OCI-M2 (cell line): ENCODE data around the gene CD59.
"Not testable (repeated sequence)": the region's sequence is repeated elsewhere in the genome, so short reads cannot be mapped to it uniquely, and the experiment has no call there.

Experiments
- DNase-seq: peaks from one replicate; lab custom pipeline; 2025; ENCODE audit not compliant: unreplicated experiment; lab: John Stamatoyannopoulos, UW

Gene CD59

DNA sequence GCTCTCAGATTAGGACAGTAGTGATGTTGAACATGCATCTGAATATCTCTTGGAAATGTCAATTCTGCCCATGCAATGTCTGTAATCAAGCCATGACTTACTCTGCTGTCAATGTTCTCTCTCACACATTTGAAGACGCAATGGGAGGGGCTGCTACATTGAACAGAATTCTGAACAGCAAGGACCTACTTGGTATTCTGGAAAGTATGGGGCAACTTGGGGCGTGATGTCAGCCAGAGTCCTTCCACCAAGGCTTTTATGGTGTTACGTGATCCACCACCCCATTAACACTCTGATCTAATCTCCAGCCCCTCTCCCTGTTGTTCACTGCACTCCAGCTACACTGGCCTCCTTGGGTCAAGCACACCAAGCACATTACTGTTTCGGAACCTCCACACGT is 7.1 kb upstream of the CD59 start:
- no peak for DNase-seq

DNA sequence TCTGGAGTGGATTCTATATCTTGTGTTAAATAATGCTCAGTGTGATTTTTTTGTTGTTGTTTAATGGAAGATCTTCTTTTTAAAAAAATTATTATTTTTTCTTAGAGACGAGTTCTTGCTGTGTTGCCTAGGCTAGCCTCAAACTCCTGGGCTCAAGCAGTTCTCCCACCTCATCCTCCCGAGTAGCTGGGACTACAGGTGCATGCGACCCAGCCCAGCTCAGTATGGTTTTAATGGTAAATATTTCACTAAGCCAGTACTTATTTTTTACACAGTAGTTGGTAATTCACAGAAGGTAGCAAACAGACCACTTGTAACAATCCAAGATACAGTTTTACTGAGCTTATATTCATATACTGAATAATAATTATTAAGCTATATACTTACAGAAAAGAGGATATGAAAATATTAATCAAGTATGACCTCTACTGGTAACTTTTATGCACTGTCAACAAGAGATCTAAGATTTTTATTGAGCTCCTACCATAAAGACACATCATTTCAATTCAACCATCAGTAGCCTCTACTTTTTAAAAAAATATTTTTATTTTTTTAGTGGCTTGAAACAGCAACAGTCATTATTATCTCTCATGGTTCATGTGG is 6.1 kb upstream of the CD59 start:
- DNase-seq: no peak

DNA sequence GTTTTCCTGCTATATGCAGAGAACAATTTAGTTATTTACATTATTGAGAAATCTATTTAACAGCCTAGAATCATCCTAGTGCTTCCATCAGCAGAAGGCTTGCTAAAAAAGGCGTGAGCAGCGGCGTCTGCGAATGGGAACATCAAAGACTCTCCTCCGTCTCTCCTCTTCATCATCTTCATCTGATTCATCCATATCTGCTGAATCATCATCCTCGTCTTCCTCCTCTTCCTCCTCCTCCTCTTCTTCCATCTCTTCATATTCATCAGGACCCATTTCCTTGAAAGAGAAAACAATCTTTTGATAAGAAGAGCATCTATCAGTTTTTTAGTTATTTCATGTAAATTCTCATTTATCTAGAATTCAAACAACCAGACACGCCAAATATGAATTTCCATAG is 5.6 kb upstream of the CD59 start:
- no peak for DNase-seq

DNA sequence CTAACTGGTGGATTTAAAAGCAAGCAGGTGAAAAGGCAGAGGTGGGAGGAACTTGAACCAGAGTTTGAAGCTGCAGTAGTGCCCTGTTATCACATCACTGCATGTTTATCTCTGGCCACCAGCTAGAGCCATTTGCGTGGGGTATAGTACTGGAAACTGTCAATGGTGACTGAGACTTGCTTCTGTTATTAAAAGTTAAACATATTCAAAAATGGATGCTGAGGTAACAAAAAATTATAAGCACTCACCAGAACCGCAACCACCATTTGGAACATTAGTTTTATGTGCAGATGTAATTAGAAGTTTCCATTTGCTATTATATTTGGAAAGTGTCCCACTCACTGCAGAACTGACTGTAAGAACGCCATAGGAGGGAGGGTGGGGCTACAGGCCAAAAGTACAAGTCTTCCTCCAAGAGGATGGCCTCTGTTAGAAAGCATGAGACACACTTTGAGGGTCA is 1.2 kb upstream of the CD59 start:
- no peak for DNase-seq

DNA sequence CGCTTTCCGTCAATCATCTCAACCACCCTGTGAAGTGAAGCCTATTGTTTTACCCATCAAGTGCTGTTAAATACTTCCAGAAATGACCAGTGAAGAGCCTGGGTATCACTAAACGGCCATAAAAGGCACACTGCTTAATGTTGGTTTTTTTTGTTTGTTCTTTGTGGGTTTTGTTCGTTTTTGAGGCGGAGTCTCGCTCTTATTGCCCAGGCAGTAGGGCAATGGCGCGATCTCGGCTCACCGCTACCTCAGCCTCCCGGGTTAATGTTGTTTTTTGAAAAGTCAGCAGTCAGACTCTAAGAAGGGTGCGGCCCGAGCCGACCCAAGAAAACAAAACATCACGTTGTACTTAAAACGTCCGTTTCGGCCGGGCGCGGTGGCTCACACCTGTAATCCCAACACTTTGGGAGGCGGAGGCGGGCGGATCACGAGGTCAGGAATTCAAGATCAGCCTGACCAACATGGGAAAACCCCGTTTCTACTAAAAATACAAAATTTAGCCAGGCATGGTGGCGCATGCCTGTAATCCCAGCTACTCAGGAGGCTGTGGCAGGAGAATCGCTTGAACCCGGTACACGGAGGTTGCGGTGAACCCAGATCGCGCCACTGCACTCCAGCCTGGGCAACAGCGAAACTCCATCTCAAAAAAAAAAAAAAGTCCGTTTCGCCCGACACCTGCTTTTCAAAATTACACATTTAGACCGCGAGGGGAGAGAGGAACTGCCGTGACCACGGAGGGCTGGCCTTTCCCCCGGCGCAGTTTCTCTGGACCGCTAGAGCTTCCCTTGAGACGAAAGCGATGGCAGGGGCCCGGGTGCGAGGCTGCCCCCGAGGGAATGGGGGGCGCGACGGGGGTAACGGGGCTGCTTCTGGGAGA is 714 bp downstream of the CD59 start:
- no peak for DNase-seq

DNA sequence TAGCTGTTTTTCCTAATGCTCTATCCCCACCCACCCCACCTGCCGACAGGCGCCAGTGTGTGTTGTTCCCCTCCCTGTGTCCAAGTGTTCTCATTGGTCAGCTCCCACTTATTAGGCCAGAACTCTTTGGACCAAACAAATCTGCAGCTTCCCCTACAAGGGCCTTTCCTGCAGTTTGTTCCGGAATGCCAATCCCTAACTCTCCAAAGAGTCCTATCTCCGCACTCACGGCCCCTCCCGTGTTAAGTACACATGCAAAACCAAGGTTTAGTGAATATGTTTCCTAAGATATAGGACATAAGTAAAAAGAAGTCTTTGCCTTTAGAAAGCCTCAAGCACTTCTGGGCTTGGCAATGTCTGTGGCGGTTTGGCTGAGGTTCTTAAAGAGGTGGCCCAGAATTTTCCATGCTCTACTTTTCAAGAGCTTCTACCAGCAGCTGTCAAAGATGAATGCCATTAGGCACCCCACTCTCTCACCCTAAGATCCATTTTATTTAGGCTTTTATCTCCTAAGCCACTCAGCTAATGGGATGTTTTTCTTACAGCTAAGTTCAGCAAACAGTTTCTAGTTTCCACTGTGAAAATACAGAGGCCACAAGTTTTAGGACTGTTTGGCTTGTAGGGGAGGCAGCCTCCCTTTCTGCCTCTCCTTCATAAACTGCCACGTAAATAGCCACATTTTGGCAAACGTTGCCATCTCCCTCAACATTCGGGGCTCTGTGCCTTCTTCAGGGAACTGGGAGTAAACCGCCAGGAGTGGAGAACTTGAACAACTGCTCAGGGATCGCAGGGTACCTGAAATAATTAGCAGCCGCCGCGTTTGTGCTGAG is 1.6 kb downstream of the CD59 start:
- DNase-seq: no peak

DNA sequence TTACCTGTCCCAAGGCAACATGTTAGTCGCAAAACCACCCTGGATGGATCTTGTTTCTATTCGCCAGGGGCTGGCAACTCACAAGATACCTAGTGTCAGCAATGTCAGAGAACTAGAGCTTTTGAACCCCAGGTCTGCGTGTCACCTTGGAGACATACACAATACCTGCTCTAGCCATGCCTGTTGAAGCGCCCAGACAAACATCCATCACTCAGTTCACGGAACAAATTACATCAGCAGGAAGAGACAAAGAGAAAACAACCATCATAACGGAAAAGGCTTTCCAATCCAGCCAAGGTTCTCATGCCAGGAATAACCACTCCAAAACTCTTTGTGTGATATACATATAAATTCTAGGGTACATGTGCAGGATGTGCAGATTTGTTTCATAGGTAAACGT is 2.2 kb downstream of the CD59 start:
- no peak for DNase-seq

DNA sequence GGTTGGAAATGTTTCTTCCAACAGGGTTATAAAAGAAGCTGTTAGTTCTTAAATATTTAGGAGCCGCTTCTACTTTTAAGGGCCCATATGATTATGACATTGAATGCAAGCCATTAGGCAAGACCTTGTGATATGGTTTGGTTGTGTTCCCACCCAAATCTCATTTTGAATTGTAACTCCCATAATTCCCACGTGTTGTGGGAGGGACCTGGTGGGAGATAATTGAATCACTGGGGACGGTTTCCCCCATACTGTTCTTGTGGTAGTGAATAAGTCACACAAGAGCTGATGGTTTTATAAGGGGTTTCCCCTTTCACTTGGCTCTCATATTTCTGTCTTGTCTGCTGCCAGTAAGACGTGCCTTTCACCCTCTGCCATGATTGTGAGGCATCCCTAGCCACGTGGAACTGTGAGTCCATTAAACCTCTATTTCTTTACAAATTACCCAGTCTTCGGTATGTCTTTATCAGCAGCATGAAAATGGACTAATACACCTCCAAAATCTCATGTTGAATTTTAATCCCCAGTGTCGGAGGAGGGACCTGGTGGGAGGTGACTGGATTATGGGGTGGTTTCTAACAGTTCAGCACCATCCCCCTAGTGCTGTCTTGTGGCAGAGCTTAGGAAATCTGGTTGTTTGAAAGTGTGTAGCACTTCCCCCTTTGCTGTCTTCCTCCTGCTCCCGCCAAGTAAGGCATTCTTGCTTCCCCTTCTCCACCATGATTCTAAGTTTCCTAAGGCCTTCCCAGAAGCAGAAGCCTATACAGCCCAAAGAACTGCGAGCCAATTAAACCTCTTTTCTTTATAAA is 4.3 kb downstream of the CD59 start:
- DNase-seq: no peak

DNA sequence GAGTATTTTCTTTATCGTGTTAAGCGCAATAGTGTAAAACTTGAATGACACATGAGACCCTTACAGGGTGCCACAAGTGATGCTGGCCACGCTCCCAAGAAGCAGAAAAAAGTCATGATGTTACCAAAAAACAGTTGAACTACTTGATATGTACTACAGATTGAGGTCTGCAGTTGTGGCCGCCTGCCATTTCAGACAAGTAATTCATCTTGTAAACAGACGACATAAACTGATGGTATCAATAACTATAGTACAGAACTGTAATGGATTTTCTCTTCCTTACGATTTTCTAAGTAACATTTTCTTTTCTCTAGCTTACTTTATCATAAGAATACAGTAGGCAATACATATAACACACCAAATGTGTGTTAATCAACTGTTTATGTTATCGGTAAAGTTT is 5.5 kb downstream of the CD59 start:
- DNase-seq: no peak

DNA sequence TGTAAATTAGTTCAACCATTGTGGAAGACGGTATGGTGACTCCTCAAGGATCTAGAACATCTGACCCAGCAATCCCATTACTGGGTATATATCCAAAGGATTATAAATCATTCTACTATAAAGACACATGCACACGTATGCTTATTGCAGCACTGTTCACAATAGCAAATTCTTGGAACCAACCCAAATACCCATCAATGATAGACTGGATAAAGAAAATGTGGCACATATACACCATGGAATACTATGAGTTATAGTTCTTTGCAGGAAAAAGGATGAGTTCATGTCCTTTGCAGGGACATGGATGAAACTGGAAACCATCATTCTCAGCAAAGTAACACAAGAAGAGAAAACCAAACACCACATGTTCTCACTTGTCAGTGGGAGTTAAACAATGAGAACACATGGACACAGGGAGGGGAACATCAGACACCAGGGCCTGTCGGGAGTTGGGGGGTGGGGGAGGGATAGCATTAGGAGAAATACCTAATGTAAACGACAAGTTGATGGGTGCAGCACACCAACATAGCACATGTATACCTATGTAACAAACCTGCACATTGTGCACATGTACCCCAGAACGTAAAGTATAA is 7.1 kb downstream of the CD59 start:
- not testable (repeated sequence) for DNase-seq

DNA sequence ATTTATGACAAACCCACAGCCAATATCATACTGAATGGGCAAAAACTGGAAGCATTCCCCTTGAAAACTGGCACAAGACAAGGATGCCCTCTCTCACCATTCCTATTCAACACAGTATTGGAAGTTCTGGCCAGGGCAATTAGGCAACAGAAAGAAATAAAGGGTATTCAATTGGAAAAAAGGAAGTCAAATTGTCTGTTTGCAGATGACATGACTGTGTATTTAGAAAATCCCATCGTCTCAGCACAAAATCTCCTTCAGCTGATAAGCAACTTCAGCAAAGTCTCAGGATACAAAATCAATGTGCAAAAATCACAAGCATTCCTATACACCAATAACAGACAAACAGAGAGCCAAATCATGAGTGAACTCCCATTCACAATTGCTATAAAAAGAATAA is 8.7 kb downstream of the CD59 start:
- not testable (repeated sequence) for DNase-seq

DNA sequence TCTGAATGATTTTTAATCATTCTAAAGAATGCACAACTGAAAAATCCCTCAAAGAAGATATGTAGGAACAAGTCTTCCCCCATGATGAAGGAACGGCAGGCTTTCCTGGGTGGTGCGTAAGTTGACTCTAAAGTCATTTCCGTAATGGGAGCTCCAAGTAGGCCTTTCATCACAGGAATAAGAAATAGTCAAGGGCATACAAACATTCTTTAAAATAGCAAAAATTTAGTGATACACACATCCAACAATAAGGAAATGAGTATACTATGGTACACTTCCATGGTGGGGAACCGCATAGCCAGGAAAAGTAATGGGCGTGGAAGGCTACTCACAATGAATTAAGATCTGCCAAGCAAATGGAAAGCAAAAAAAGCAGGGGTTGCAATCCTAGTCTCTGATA is 10.7 kb downstream of the CD59 start:
- no peak for DNase-seq

DNA sequence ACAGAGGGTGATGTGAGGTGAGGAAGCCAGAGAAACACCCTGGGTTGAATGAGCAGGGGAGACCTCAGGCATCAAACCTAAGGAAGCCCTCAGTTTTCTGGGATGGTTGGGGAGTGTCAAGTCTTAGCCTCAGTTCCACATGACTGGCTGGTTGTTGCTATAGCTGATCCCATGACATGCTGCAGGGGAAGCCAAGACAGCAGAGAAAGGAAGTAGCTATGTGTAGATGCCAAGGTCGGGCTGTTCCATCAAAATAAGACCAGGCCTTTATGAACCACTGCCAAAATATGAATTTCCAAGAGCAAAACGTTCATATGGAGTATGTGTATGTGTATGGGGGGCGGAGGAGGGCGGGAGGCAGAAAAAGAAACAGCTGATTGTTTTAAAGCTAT is 11.6 kb downstream of the CD59 start:
- DNase-seq: no peak

DNA sequence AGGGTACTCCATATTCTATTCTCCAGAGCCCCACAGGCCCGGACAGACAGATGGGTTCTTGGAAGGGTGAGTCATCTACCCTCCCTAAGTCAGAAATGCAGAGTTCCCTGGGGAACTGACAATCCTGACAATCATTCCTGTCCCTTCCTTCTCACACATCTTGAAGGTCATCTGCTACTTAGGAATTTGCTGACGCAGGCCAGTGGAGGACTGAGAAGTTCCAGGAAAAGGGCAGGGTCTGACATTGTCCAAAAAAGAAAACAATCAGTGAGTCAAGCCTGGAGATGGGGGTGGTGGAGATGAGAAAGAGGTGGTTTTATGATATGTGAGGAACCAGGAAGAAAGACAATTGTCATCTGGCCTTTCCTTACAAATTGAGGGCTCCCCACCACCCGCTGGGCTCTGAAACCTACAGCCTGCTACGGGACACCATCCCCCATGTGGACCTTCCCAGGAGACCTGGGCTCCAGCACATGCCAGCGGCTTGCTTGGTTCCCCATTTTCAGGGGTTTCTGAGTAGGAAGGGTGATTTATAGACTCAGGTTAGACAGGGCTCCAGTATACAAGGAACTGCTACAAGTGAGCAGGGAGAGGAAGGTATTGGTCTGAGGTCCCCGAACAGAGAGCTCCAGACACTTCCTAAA is 12.9 kb downstream of the CD59 start:
- DNase-seq: no peak

DNA sequence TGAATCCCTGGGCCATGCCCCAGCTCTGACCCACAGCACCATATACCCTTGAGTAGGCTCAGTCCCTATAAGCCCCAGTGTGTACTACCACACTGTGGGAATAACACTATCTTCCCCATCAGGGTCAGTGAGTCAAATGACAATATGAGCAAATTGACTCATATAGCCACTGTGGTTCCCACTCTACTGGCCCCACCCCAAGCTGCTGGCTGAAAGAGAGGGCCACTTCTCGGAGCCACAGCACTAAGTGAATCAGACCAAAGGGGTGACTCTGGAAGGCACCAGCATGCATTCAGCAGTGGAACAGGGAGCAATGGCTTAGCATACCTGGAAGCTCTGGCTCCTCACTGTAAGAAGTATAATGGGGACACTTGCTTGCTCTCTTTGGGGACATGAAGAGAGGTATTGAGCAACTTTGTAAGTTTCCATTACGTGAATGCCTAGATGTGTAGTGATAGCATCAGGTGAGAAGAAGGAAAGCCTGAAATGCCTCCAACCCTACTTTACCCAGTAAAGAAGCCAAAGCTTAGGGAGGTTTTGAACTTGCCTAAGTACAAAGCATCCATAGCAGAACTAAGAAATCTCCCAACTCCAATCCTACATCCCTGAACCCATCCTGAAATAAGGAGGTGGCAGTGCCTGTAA is 13.5 kb downstream of the CD59 start:
- no peak for DNase-seq

DNA sequence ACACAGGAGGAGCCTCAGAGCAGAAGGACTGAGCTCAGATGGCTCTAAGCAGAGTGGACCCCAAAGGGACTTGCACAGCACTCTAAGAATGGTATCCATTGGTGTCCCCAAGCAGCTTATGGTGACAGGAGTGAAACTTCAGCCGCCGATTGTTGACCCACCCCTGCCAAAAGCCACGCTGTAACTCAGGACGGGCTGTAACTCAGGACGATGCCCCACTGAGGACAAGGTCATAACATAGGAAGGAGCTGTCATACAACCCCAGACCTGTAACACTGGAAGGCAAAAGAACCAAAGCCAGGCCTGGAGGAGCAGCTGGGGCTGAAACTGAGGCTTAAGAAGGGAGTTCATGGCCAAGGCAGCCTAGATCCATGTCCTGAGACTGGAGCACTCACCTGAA is 14.2 kb downstream of the CD59 start:
- DNase-seq: no peak

DNA sequence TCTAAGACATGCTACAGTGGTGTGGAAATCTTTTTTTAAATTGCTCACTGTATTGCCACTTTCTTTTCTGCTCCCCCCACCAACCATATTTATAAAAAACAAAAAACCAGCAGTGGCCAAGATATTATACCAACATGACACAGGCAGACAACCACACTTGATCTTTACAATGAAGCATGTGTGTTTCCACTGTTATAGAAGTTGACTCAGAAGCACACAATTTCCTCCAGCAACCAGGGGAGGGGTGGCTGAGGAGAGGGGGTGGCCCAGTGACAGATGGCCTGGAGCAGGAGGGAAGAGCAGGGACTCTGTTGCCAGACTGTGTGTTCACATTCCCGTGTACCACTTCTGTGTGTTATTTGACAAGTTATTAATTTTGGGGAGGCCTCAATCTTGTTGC is 14.8 kb downstream of the CD59 start:
- DNase-seq: no peak

DNA sequence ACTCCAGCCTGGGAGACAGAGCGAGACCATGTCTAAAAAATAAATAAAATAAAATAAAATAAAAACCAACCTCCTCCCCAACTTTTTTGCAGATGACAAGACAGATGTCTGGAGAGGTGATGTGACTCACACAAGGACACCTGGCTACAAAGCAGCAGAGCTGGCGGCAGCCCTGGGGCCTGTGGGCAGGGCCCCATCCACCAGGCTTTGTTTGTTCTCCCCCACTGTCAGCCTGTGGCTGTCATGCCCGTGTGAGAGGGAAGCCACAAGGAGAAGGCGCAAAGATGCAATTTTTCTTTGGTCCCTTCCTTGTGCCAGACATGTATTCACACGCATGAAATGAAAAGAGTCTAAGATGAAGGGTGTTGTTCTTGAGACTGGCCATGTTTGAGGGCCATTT is 16.6 kb downstream of the CD59 start:
- no peak for DNase-seq

DNA sequence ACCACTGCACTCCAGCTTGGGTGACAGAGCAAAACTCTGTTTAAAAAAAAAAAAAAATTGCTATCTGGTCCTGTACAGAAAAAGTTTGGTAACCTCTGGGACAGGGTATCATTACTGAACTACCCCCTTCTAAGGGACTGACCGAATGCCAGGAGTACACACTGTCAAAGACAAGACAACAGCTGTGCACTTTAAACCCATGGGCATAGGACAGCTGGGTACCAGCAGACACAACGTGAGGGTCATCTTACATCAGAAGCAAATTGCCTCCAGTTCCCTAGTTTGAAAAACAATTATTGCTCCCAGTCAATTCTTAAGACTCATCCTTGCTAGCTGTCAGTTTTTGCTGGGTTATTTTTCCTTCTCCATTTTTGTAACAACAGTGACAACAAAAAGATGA is 17.8 kb downstream of the CD59 start:
- no peak for DNase-seq

DNA sequence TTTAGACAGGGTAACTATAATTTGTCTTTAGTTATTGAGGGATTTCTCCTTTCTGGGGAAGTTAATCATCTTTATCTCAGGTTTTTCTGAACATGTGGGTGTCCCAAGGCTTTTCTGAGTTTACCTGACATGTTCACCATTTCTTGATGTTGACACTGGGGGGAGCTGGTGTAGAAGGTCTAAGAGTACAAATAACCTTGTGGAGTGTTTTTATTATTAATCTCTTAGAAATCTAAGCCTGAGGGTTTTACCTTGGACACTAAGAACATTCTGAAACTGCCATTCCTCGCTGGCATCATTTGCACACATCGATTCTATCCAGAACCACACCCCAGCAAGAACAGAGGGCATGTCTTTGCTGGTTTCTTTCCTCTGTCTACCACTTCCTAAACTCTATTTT is 20.0 kb downstream of the CD59 start:
- DNase-seq: no peak
